Coronary artery (tissue), 2 donors: ENCODE results near the gene ITPK1.

Experiments
- DNase-seq: peaks from one replicate; pipeline ENCODE4 v3.0.0-alpha.2; 2017; ENCODE audit warnings: low spot score
- H3K27ac ChIP-seq, 2 donors: fragments of 200-600 bp; sonication (generic); one replicate each; pipeline ENCODE4 v1.5.1; 2016 to 2019
- H3K4me3 ChIP-seq: fragments of 200-600 bp; sonication (generic); 2 replicates; pipeline ENCODE4 v1.5.1; 2016; ENCODE audit warnings: mild to moderate bottlenecking, moderate library complexity
- TF ChIP-seq, protein P1 (sequence below): fragments of 200-600 bp; sonication (generic); IDR thresholded peaks from one replicate; pipeline ENCODE4 v1.5.1; 2019; ENCODE audit warnings: antibody characterized with exemption

The ITPK1 gene

DNA sequence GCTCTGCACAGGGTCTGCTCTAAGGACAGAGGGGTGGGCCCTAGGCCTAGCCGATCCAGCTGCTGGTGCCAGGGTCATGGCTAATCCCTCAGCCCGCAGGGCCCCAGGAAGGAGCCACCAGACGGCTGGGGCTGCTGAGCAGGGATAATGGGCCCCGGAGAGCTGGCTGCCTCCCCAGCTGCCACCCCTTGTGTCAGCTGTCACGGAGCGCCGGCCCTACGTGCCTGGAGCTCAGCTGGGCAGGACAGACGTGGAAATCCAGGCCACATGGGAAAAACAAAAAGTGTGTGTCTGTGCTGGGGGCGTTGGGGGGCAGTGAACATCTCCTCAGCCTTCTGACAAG, 156.6 kb downstream of the ITPK1 start:
- no peak for DNase-seq
- no peak overlapping the region for H3K27ac ChIP-seq

DNA sequence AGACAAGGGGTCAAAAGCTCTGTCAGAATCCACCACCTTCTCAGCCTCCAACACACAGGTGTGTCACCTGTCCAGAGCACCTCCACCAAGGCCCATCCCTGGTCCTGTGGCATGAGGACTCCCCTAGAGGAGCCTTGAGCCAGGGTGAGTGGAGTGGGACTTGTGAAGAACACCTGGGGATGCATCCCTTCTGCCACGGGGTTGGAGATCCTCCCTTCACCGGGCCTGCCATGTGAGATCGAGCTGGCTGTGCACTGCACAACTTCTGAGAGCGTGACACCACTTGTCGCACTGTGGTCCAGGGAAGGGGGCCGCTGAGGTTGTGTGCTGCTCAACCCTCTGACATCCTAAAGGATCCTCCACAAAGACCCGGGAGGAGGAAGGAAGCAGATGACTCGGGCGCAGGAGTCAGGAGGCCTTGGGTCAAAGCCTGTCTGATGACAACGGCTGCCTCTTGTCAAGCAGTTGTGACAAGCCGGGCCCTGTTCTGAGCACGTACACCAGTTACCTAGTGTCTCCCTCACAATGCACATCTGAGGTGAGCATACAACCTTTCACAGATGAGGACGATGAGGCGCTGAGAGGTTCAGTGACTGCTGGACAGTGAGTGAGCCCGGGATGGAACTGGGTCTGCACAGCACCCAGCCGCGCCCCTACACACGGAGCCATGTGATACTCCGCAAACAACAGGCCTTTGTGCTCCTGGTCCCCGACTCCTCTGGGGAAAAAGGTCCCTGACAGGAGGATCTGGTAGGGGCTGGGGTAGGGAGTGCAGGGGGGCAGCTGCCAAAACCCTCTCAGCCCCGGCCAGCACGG, 157.1 kb downstream of the ITPK1 start:
- TF ChIP-seq, protein P1, sequence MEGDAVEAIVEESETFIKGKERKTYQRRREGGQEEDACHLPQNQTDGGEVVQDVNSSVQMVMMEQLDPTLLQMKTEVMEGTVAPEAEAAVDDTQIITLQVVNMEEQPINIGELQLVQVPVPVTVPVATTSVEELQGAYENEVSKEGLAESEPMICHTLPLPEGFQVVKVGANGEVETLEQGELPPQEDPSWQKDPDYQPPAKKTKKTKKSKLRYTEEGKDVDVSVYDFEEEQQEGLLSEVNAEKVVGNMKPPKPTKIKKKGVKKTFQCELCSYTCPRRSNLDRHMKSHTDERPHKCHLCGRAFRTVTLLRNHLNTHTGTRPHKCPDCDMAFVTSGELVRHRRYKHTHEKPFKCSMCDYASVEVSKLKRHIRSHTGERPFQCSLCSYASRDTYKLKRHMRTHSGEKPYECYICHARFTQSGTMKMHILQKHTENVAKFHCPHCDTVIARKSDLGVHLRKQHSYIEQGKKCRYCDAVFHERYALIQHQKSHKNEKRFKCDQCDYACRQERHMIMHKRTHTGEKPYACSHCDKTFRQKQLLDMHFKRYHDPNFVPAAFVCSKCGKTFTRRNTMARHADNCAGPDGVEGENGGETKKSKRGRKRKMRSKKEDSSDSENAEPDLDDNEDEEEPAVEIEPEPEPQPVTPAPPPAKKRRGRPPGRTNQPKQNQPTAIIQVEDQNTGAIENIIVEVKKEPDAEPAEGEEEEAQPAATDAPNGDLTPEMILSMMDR, result no peak
- no peak overlapping the region for H3K27ac ChIP-seq
- H3K4me3 ChIP-seq, result no peak overlapping the region
- DNase-seq, result no peak

More for the DNA sequence above, 156.6 kb downstream of the ITPK1 start:
- TF ChIP-seq, protein P1, result no peak
- H3K4me3 ChIP-seq, result no peak overlapping the region

DNA sequence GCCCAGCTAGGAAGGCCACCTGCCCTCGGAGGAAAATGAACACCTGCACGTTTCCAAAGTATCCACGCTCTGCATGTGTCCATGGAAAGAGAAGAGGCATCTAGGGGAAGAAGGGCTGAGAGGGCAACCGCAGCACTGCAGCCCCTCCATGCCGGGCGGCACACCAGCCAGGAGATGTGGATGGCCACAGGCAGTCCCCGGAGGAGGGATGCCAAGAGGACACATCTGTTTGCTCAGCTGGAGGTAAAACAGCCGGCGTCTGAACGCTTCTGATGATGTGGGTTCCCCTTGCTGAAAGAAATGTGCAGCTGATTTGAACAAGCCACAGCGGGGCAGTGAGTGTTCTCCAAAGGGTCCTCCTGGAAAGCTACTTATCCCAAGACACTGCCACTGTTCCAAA, 158.8 kb downstream of the ITPK1 start:
- TF ChIP-seq, protein P1, result no peak
- no peak overlapping the region for H3K27ac ChIP-seq

DNA sequence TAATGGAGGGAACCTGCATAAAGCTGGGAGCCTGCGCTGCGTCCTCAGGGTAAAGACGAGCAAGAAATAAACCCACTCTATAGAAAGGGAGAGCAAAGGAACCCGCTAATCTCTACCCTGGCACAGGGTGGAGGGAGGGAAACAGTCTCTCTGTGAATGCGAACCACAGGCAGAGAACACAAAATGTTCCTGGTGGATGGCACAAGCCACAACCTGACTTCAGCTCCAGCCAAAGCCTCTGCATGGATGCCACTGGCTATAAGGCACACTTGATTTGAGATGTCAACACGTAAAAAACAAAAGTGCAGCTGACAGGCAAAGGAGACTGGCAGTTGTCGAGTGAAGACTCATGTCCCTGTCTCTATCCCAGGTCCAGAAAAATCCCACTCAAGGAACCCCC, 160.3 kb downstream of the ITPK1 start:
- TF ChIP-seq, protein P1, result no peak
- DNase-seq, result no peak

More for the DNA sequence above, 158.8 kb downstream of the ITPK1 start:
- no peak overlapping the region for H3K4me3 ChIP-seq
- no peak for DNase-seq

DNA sequence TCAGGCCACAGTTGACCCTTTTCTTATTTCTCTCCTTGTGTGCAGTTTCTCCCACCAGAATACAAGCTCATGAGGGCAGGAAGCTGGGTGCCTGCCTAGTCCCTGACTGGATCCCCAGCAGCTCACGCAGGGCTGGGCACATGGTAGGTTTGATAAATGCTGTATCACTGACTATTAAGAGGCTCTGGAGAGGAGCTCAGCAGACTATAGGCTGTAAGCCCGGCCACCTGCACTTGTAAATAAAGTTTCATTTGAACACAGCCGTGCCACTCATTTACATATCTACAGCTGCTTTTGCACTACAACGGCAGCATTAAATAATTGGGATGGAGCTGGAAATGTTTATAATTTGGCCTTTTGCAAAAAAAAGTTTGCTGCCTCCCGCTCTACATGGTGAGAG, 160.8 kb downstream of the ITPK1 start:
- H3K27ac ChIP-seq, result no peak overlapping the region
- TF ChIP-seq, protein P1, result no peak
- no peak for DNase-seq
- no peak overlapping the region for H3K4me3 ChIP-seq

More for the DNA sequence above, 160.3 kb downstream of the ITPK1 start:
- Histone ChIP-seq H3K27ac (no peak overlapping the region), H3K4me3 (no peak overlapping the region)

DNA sequence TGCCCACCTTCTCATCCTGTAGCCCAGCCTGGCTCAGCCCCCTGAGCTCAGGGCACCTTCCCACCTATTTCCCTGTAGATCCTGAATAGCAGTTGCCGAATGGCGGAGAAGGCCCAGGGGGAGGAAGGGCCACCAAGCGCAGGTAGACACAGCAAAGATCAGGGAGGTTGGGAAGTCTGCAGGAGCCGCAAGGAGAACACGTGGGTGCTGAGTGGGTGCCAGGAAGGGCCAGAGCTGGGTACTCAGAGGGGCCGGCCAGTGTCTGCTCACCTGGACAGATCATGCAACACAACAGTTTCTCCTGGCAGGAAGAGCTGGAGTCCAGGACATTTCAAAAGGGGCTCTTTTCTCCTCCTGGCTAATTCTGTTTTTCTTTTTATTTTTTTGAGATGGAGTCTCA, 162.2 kb downstream of the ITPK1 start:
- TF ChIP-seq, protein P1, result no peak
- Histone ChIP-seq H3K27ac (peak overlapping the region; percentile 53 to 88), H3K4me3 (peak overlapping the region; percentile 41)
- DNase-seq, result no peak
